ENCODE measurements around the gene CD55.

DNA sequence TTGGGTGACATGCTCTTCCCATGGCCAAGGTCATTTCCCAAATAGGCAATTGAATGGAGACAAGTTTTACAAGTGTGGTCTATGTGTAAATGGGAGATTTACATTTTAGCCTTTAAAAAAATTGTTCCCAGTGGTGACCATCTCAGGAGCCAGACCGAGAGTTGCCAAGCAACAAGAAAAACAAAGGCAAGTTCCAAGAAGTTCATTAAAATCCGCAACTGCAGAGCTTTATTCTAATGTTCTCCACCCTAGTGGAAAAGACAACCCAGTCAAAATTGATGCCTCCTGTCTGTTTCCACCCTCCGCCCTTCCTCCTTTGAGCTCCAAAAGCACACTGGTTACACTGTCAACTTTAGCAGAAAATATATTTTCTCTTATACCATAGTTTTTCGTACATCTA, 33.2 kb upstream of the CD55 start:
- no peak for TF ChIP-seq POLR2A (IDR thresholded peaks at IDR 0.05)
- TF ChIP-seq, protein P1, sequence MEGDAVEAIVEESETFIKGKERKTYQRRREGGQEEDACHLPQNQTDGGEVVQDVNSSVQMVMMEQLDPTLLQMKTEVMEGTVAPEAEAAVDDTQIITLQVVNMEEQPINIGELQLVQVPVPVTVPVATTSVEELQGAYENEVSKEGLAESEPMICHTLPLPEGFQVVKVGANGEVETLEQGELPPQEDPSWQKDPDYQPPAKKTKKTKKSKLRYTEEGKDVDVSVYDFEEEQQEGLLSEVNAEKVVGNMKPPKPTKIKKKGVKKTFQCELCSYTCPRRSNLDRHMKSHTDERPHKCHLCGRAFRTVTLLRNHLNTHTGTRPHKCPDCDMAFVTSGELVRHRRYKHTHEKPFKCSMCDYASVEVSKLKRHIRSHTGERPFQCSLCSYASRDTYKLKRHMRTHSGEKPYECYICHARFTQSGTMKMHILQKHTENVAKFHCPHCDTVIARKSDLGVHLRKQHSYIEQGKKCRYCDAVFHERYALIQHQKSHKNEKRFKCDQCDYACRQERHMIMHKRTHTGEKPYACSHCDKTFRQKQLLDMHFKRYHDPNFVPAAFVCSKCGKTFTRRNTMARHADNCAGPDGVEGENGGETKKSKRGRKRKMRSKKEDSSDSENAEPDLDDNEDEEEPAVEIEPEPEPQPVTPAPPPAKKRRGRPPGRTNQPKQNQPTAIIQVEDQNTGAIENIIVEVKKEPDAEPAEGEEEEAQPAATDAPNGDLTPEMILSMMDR (IDR thresholded peaks at IDR 0.05), result no peak
